Stomach (tissue), 9 donors: ENCODE measurements around the gene SOD2. TPM values are rescaled to one million over a fixed set of nuclear protein-coding genes. Genes with fewer than 3 reads are reported as not detected.
A peak's percentile ranks its signal among the peaks of the same experiment; 100 is the strongest.
"Not testable (repeated sequence)": the region's sequence is repeated elsewhere in the genome, so short reads cannot be mapped to it uniquely, and the experiment has no call there.

Experiments
- DNase-seq, 2 donors: peaks; one replicate each; pipeline versions ENCODE4 v3.0.0 to v3.0.0-alpha.2; 2013 to 2019
- H3K27ac ChIP-seq, 5 donors: fragments of 200-600 bp in 4 of 5; sonication (generic) in 4 of 5; one replicate each; pipeline ENCODE4 v1.5.1; 2013 to 2019; ENCODE audit warnings: mild to moderate bottlenecking in 1 of 5, moderate library complexity in 1 of 5
- H3K27me3 ChIP-seq, 3 donors: fragments of 200-600 bp; sonication (generic); one replicate each; pipeline ENCODE4 v1.5.1; 2017 to 2019; ENCODE audit warnings: mixed run types in 1 of 3
- H3K36me3 ChIP-seq, 4 donors: fragments of 200-600 bp; sonication (generic); 1 replicate in 3 of 4; 2 replicates in 1 of 4; pipeline ENCODE4 v1.5.1; 2016 to 2019
- H3K4me1 ChIP-seq, 4 donors: fragments of 200-600 bp; sonication (generic); one replicate each; pipeline ENCODE4 v1.5.1; 2016 to 2019
- H3K4me3 ChIP-seq, 4 donors: fragments of 200-600 bp; sonication (generic) in 3 of 4; one replicate each; pipeline ENCODE4 v1.5.1; 2016 to 2019; ENCODE audit warnings: mild to moderate bottlenecking in 1 of 4
- H3K9me3 ChIP-seq, 4 donors: fragments of 200-600 bp; sonication (generic); one replicate each; pipeline ENCODE4 v1.5.1; 2016 to 2019
- CTCF ChIP-seq, 7 experiments: fragments of 450-650 bp in 4 of 7; fragments of 200-600 bp in 3 of 7; sonication (generic) in 3 of 7; IDR thresholded peaks; one replicate each; pipeline ENCODE4 v1.5.1; 2016 to 2019; ENCODE audit warnings: antibody characterized with exemption in 7 of 7, control low read depth in 2 of 7, mild to moderate bottlenecking in 1 of 7
- EP300 ChIP-seq: sonication (generic); formaldehyde crosslinking; IDR thresholded peaks from one replicate; pipeline ENCODE4 v1.6.1; 2017; ENCODE audit warnings: antibody characterized with exemption
- POLR2A ChIP-seq, 4 donors: fragments of 450-650 bp; IDR thresholded peaks; one replicate each; pipeline ENCODE4 v1.6.1; 2016; ENCODE audit warnings: antibody characterized with exemption in 4 of 4, control low read depth in 2 of 4, mild to moderate bottlenecking in 1 of 4, moderate library complexity in 1 of 4
- POLR2AphosphoS5 ChIP-seq, 3 donors: sonication (generic); formaldehyde crosslinking; IDR thresholded peaks; one replicate each; pipeline ENCODE4 v1.6.1; 2016; ENCODE audit warnings: antibody characterized with exemption in 3 of 3
- WGBS, 5 donors: extraction: QIAGEN DNeasy Blood & Tissue Kit in 3 of 5; methylation state at CpG; one replicate each; pipeline versions ENCODE4 v1.1.5 to v1.1.7; 2013 to 2018; 5-methylcytosine and 5-hydroxymethylcytosine counted together
- intact Hi-C: fragments of 100-400 bp; cut with DNase I; formaldehyde crosslinking; loops from one replicate; pipeline ENCODE4 v1.15.1; 2023; ENCODE audit warnings: low total_unique reads
- polyA plus RNA-seq, 3 donors: library from polyadenylated mRNA; stranded (reverse); fragments of 200-250 nt; gene quantifications; one replicate each; pipeline ENCODE4 v1.2.3, GENCODE V29; 2013
- total RNA-seq, 5 donors: library from RNA; depleted of rRNA; stranded (reverse); fragments of >200 nt; gene quantifications; one replicate each; pipeline versions ENCODE4 v1.1.0 to v1.2.3, GENCODE V29; 2014 to 2016
- donor health status: healthy with polysubstance abuse.
- donor health status: Bipolar disorder and iron deficiency.
- donor health status: healthy.

Gene SOD2
- total and polyA plus RNA-seq, 8 donors: 27.2 to 404 (median 183) TPM

DNA sequence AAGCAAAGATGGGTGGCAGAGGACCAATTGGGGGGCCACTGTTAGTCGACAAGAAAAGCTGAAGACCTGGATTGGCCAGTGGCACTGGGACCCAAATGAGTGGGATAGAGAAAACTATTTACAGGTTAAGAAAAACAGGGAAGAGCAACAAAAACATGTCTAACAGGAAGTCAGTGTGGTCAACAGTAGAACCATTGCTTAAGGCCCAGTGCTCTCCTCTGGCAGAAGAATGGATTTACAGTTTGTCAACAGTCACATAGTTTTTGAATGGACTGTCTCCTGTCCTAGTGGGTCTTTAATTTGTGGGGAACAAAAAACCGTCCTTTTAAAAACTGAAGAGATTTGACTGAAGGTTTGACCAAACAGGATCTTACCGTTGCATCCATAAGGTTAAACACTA is 22.1 kb upstream of the SOD2 start:
- 74 to 95% (median 80%) methylated on average over 3 of the region's 3 CpGs for whole genome bisulfite sequencing, 5 donors
- DNase-seq: no peak
- no peaks in the 10 kb centered on the region for H3K27me3 ChIP-seq

DNA sequence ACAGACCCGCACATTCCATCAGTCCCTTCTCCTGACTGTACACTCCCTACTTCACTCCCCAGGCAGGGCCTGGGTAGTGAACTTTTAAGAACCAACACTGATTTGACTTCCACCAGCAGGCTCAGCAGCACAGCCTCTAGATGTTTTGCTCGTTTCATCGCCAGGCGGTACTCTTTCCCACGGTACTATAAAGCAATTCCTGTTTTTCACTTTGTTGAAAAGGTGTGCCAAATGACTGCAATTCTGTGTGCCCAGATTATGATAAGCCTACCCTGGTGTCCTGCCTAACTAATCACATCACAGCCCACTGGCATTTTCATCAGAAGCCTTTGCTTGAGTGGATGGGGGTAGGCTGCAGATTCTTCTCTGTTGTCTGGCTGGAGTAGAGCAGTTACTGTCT is 21.4 kb upstream of the SOD2 start:
- TF ChIP-seq EP300 (no peak), POLR2A (IDR thresholded peaks at IDR 0.05) (no peak), POLR2AphosphoS5 (IDR thresholded peaks at IDR 0.05) (no peak), CTCF (IDR thresholded peaks at IDR 0.05) (no peak)
- Histone ChIP-seq H3K36me3 (no peaks in the 10 kb centered on the region), H3K27ac (peak overlapping the region in 3 of 5 donors; percentile 83 to 90 (median 85)), H3K4me3 (no peak overlapping the region), H3K9me3 (no peaks in the 10 kb centered on the region), H3K27me3 (no peaks in the 10 kb centered on the region), H3K4me1 (peaks cover 8 to 61% (median 30%) of the 10 kb centered on the region in 4 donors)
- no peak for DNase-seq
- 60 to 87% (median 83%) methylated on average over 5 of the region's 5 CpGs for WGBS, 5 donors
- intact Hi-C loops: no loop called here

More for the DNA sequence above, 22.1 kb upstream of the SOD2 start:
- Histone ChIP-seq H3K36me3 (no peaks in the 10 kb centered on the region), H3K9me3 (no peaks in the 10 kb centered on the region), H3K4me3 (no peak overlapping the region), H3K27ac (peak overlapping the region in 4 of 5 donors; percentile 75 to 90 (median 84)), H3K4me1 (peaks cover 8 to 61% (median 30%) of the 10 kb centered on the region in 4 donors)
- intact Hi-C loops: no loop called here
- TF ChIP-seq POLR2A (IDR thresholded peaks at IDR 0.05) (no peak), CTCF (IDR thresholded peaks at IDR 0.05) (no peak), EP300 (no peak), POLR2AphosphoS5 (IDR thresholded peaks at IDR 0.05) (no peak)

DNA sequence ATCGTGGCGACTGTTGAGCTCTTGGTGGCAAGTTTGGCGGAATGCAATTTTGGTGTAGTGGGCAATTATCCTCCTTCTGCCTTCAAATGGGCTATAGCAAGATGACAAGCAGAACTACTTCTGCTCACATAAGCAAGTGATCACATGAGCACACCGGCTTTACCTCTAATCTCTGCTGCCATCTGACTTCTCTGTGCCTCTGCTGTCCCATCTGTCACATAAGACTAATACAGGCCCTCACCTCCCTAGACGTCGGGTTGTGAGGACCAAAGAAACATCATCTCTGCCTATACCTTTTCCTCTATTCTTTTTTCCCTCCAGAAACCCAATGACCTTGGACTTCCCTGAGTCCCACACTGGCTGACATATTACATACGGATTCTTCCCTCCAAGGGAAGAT is 20.9 kb upstream of the SOD2 start:
- no peaks in the 10 kb centered on the region for H3K36me3 ChIP-seq
- DNase-seq: no peak
- no peak for TF ChIP-seq EP300
- TF ChIP-seq POLR2AphosphoS5 (IDR thresholded peaks at IDR 0.05): no peak
- no peak for TF ChIP-seq CTCF (IDR thresholded peaks at IDR 0.05)
- no peak for TF ChIP-seq POLR2A (IDR thresholded peaks at IDR 0.05)
- H3K9me3 ChIP-seq: no peaks in the 10 kb centered on the region
- intact Hi-C loops: no loop called here
- no peaks in the 10 kb centered on the region for H3K27me3 ChIP-seq
- H3K27ac ChIP-seq: no peak overlapping the region
- H3K4me1 ChIP-seq: peaks cover 8 to 56% (median 28%) of the 10 kb centered on the region in 4 donors
- 91 to 99% (median 94%) methylated on average over 7 of the region's 7 CpGs for WGBS, 5 donors
- H3K4me3 ChIP-seq: no peak overlapping the region

DNA sequence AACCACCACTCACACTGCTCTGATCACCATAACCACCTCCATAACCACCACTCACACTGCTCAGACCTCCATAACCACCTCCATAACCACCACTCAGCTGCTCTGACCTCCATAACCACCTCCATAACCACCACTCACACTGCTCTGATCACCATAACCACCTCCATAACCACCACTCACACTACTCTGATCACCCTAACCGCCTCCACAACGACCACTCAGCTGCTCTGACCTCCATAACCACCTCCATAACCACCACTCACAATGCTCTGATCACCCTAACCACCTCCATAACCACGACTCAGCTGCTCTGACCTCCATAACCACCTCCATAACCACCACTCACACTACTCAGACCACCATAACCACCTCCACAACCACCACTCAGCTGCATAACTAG is 19.3 kb upstream of the SOD2 start:
- intact Hi-C loops, H3K27ac ChIP-seq, DNase-seq, H3K4me3 ChIP-seq, H3K36me3 ChIP-seq, H3K27me3 ChIP-seq, H3K9me3 ChIP-seq: not testable (repeated sequence)
- WGBS, 5 donors: 85 to 94% (median 89%) methylated on average over 3 of the region's 3 CpGs
- H3K4me1 ChIP-seq: peaks cover 8 to 44% (median 24%) of the 10 kb centered on the region in 4 donors

GRCh38 chr6:159710603-159711002 is 17.6 kb upstream of the SOD2 start:
- H3K27ac ChIP-seq, H3K9me3 ChIP-seq, intact Hi-C loops, H3K27me3 ChIP-seq, H3K36me3 ChIP-seq, H3K4me3 ChIP-seq, DNase-seq: not testable (repeated sequence)
- H3K4me1 ChIP-seq: peaks cover 0 to 26% (median 10%) of the 10 kb centered on the region in 4 donors
- WGBS, 5 donors: 78 to 94% (median 81%) methylated on average over 4 of the region's 4 CpGs
